ENCODE measurements around the gene GABBR2.

Gene GABBR2

GRCh38 chr9:98538203-98538602 lies 170.5 kb downstream of the GABBR2 start:
- H2AFZ ChIP-seq (ENCODE audit: low read length), result no peak overlapping the region
- H3F3A ChIP-seq (ENCODE audit: insufficient read depth, low read length), result no peaks in the 10 kb centered on the region
- no peaks in the 10 kb centered on the region for H3K79me2 ChIP-seq (ENCODE audit: low read length)
- H3K36me3 ChIP-seq (replicated peaks; ENCODE audit: insufficient read depth, low read length), result no peaks in the 10 kb centered on the region
- no peaks in the 10 kb centered on the region for H4K20me1 ChIP-seq (ENCODE audit: insufficient read depth, low read length)
- TF ChIP-seq, protein P1, sequence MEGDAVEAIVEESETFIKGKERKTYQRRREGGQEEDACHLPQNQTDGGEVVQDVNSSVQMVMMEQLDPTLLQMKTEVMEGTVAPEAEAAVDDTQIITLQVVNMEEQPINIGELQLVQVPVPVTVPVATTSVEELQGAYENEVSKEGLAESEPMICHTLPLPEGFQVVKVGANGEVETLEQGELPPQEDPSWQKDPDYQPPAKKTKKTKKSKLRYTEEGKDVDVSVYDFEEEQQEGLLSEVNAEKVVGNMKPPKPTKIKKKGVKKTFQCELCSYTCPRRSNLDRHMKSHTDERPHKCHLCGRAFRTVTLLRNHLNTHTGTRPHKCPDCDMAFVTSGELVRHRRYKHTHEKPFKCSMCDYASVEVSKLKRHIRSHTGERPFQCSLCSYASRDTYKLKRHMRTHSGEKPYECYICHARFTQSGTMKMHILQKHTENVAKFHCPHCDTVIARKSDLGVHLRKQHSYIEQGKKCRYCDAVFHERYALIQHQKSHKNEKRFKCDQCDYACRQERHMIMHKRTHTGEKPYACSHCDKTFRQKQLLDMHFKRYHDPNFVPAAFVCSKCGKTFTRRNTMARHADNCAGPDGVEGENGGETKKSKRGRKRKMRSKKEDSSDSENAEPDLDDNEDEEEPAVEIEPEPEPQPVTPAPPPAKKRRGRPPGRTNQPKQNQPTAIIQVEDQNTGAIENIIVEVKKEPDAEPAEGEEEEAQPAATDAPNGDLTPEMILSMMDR (IDR thresholded peaks at IDR 0.05; ENCODE audit: low read length), result no peak
- TF ChIP-seq EZH2 (optimal IDR thresholded peaks at IDR 0.05; ENCODE audit: low read depth, low read length) (no peak), EZH2phosphoT487 (IDR thresholded peaks at IDR 0.05; ENCODE audit: low read length) (no peak)
- no peak overlapping the region for H3K4me2 ChIP-seq (ENCODE audit: low read depth, low read length)
- no peak overlapping the region for H3K27ac ChIP-seq (ENCODE audit: low read length)
- no peaks in the 10 kb centered on the region for H3K27me3 ChIP-seq (replicated peaks; ENCODE audit: insufficient read depth, low read length)
- no peaks in the 10 kb centered on the region for H3K4me1 ChIP-seq (ENCODE audit: low read length)
- H3K9me3 ChIP-seq (replicated peaks; ENCODE audit: insufficient read depth, low read length), result no peaks in the 10 kb centered on the region
- no peak for DNase-seq
- no peaks in the 10 kb centered on the region for H3K9me2 ChIP-seq (replicated peaks; ENCODE audit: insufficient read depth, low read length)
- no peak overlapping the region for H3K9ac ChIP-seq (ENCODE audit: low read length)
- no peak overlapping the region for H3K4me3 ChIP-seq (ENCODE audit: low read length)

GRCh38 chr9:98536542-98537173 lies 172.1 kb downstream of the GABBR2 start:
- Histone ChIP-seq H4K20me1 (ENCODE audit: insufficient read depth, low read length) (no peaks in the 10 kb centered on the region), H3K4me3 (ENCODE audit: low read length) (no peak overlapping the region), H3K4me2 (ENCODE audit: low read depth, low read length) (no peak overlapping the region), H3K79me2 (ENCODE audit: low read length) (no peaks in the 10 kb centered on the region), H3K36me3 (replicated peaks; ENCODE audit: insufficient read depth, low read length) (no peaks in the 10 kb centered on the region), H3K9me2 (replicated peaks; ENCODE audit: insufficient read depth, low read length) (no peaks in the 10 kb centered on the region), H3K27ac (ENCODE audit: low read length) (no peak overlapping the region), H3F3A (ENCODE audit: insufficient read depth, low read length) (no peaks in the 10 kb centered on the region), H2AFZ (ENCODE audit: low read length) (no peak overlapping the region), H3K4me1 (ENCODE audit: low read length) (no peaks in the 10 kb centered on the region), H3K27me3 (replicated peaks; ENCODE audit: insufficient read depth, low read length) (no peaks in the 10 kb centered on the region), H3K9me3 (replicated peaks; ENCODE audit: insufficient read depth, low read length) (no peaks in the 10 kb centered on the region), H3K9ac (ENCODE audit: low read length) (no peak overlapping the region)
- no peak for DNase-seq
- TF ChIP-seq EZH2phosphoT487 (IDR thresholded peaks at IDR 0.05; ENCODE audit: low read length), result no peak
- TF ChIP-seq, protein P1 (IDR thresholded peaks at IDR 0.05; ENCODE audit: low read length), result peak; percentile 31

DNA sequence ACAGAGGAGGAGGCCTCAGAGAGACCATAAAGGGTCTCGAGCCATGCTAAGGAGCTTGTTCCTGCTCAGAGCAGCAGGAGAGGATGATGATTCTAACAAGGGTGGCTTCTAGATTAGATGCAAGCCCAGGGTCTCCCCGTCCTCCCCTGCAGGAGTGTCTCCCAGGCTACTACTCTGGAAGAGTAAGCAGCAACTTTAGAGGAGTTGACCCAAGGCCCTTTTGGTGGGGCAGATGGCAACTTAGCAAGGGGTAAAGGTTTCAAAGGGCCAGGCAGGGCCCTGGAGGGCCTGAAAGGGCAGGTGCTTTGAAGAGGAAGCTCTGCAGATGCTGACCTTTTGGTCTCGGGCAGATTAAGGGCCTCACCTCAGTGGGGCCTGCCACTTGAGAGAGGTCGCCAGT lies 174.9 kb downstream of the GABBR2 start:
- Histone ChIP-seq H3K4me1 (ENCODE audit: low read length) (no peaks in the 10 kb centered on the region), H3K9me3 (replicated peaks; ENCODE audit: insufficient read depth, low read length) (no peaks in the 10 kb centered on the region), H3K4me3 (ENCODE audit: low read length) (no peak overlapping the region), H3K9me2 (replicated peaks; ENCODE audit: insufficient read depth, low read length) (no peaks in the 10 kb centered on the region), H3K27ac (ENCODE audit: low read length) (no peak overlapping the region), H3F3A (ENCODE audit: insufficient read depth, low read length) (no peaks in the 10 kb centered on the region), H4K20me1 (ENCODE audit: insufficient read depth, low read length) (no peaks in the 10 kb centered on the region), H3K79me2 (ENCODE audit: low read length) (no peaks in the 10 kb centered on the region), H2AFZ (ENCODE audit: low read length) (no peak overlapping the region), H3K9ac (ENCODE audit: low read length) (no peak overlapping the region), H3K27me3 (replicated peaks; ENCODE audit: insufficient read depth, low read length) (no peaks in the 10 kb centered on the region), H3K4me2 (ENCODE audit: low read depth, low read length) (no peak overlapping the region), H3K36me3 (replicated peaks; ENCODE audit: insufficient read depth, low read length) (no peaks in the 10 kb centered on the region)
- TF ChIP-seq EZH2 (optimal IDR thresholded peaks at IDR 0.05; ENCODE audit: low read depth, low read length), result no peak
- no peak for TF ChIP-seq EZH2phosphoT487 (IDR thresholded peaks at IDR 0.05; ENCODE audit: low read length)
- TF ChIP-seq, protein P1 (IDR thresholded peaks at IDR 0.05; ENCODE audit: low read length), result no peak
- no peak for DNase-seq

Measured in MM.1S (cell line).